WTC11 (cell line): ENCODE measurements around the gene RTL5. TPM values are rescaled to one million over a fixed set of nuclear protein-coding genes. Genes with fewer than 3 reads are reported as not detected.

Source experiments
- ATAC-seq: fragments of 200-7000 bp; cut with Tn5 transposase; 2 replicates; pipeline ENCODE4 v1.10.0; 2021; ENCODE audit warnings: mild to moderate bottlenecking, moderate library complexity
- CTCF ChIA-PET: fragments of 300-600 bp; sonication (Branson Sonifier 250); formaldehyde crosslinking; loops from one replicate; lab custom pipeline; 2021; ENCODE audit warnings: antibody characterized with exemption; lab: Charles Lee
- POLR2A ChIA-PET: fragments of 350-600 bp; sonication (Branson Sonifier 250); formaldehyde crosslinking; loops from one replicate; lab custom pipeline; 2021; ENCODE audit warnings: antibody characterized with exemption; lab: Charles Lee
- DNase-seq: peaks from one replicate; pipeline ENCODE4 v3.0.0; 2021; ENCODE audit warnings: low spot score
- H3K27ac Mint-ChIP-seq: 2 replicates; pipeline ENCODE4 v1.8.0; 2021; ENCODE audit warnings: mixed read lengths
- H3K27me3 Mint-ChIP-seq: 2 replicates; pipeline ENCODE4 v1.8.0; 2021; ENCODE audit warnings: low read depth, mild to moderate bottlenecking, moderate library complexity, mixed read lengths
- H3K36me3 Mint-ChIP-seq: 2 replicates; pipeline ENCODE4 v1.8.0; 2021; ENCODE audit warnings: mixed read lengths
- H3K4me1 Mint-ChIP-seq: 2 replicates; pipeline ENCODE4 v1.8.0; 2022; ENCODE audit warnings: mixed read lengths
- H3K4me3 Mint-ChIP-seq: 2 replicates; pipeline ENCODE4 v1.8.0; 2021; ENCODE audit warnings: mild to moderate bottlenecking, moderate library complexity, mixed read lengths
- H3K9me3 Mint-ChIP-seq: 2 replicates; pipeline ENCODE4 v1.8.0; 2021; ENCODE audit warnings: mixed read lengths
- ARID4B ChIP-seq: sonication (generic); formaldehyde crosslinking; IDR thresholded peaks from 2 replicates; pipeline ENCODE4 v1.8.0; 2023; ENCODE audit warnings: missing genetic modification reagents, mild to moderate bottlenecking, borderline replicate concordance
- CREB1 ChIP-seq: sonication (generic); formaldehyde crosslinking; IDR thresholded peaks from 2 replicates; pipeline ENCODE4 v1.8.0; 2023; ENCODE audit warnings: mild to moderate bottlenecking, missing genetic modification reagents
- CTCF ChIP-seq: fragments of 200-600 bp; IDR thresholded peaks from 2 replicates; pipeline ENCODE4 v1.8.0; 2022; ENCODE audit warnings: antibody characterized with exemption
- E2F5 ChIP-seq: sonication (generic); formaldehyde crosslinking; IDR thresholded peaks from 2 replicates; pipeline ENCODE4 v1.8.1; 2022; ENCODE audit warnings: mild to moderate bottlenecking, moderate library complexity, missing genetic modification reagents
- ESRRA ChIP-seq: sonication (generic); formaldehyde crosslinking; IDR thresholded peaks from 2 replicates; pipeline ENCODE4 v1.8.1; 2022; ENCODE audit warnings: mild to moderate bottlenecking, missing genetic modification reagents, borderline replicate concordance
- GRHL2 ChIP-seq: fragments of 250-450 bp; sonication (Bioruptor Pico); IDR thresholded peaks from 2 replicates; pipeline ENCODE4 v1.8.0; 2022; ENCODE audit warnings: mild to moderate bottlenecking, moderate library complexity; ENCODE audit not compliant: insufficient replicate concordance, severe bottlenecking
- HMGA2 ChIP-seq: fragments of 250-450 bp; sonication (Bioruptor Pico); IDR thresholded peaks from 2 replicates; pipeline ENCODE4 v1.4.0; 2021; ENCODE audit warnings: mild to moderate bottlenecking, moderate library complexity
- HMGXB4 ChIP-seq: sonication (generic); formaldehyde crosslinking; IDR thresholded peaks from 2 replicates; pipeline ENCODE4 v1.8.1; 2023; ENCODE audit warnings: mild to moderate bottlenecking, moderate library complexity, missing genetic modification reagents
- KAT7 ChIP-seq: sonication (generic); formaldehyde crosslinking; IDR thresholded peaks from 2 replicates; pipeline ENCODE4 v1.8.1; 2023; ENCODE audit warnings: missing genetic modification reagents, mild to moderate bottlenecking, borderline replicate concordance
- MLX ChIP-seq: sonication (generic); formaldehyde crosslinking; IDR thresholded peaks from 2 replicates; pipeline ENCODE4 v1.8.1; 2023; ENCODE audit warnings: mild to moderate bottlenecking, missing genetic modification reagents, moderate library complexity
- NFATC4 ChIP-seq: fragments of 250-450 bp; sonication (Bioruptor Pico); IDR thresholded peaks from 2 replicates; pipeline ENCODE4 v1.9.0; 2021; ENCODE audit warnings: mild to moderate bottlenecking
- RORB ChIP-seq: fragments of 250-450 bp; sonication (Bioruptor Pico); IDR thresholded peaks from 2 replicates; pipeline ENCODE4 v1.9.0; 2021; ENCODE audit warnings: mild to moderate bottlenecking
- USF1 ChIP-seq: sonication (generic); formaldehyde crosslinking; IDR thresholded peaks from 2 replicates; pipeline ENCODE4 v1.8.0; 2022; ENCODE audit warnings: mild to moderate bottlenecking, missing genetic modification reagents
- ZNF281 ChIP-seq: sonication (generic); formaldehyde crosslinking; IDR thresholded peaks from 2 replicates; pipeline ENCODE4 v1.8.0; 2023; ENCODE audit warnings: mild to moderate bottlenecking, missing genetic modification reagents
- ZNF416 ChIP-seq: fragments of 250-450 bp; sonication (Bioruptor Pico); IDR thresholded peaks from 2 replicates; pipeline ENCODE4 v1.9.0; 2021; ENCODE audit warnings: mild to moderate bottlenecking, inconsistent platforms
- total RNA-seq: library from RNA; stranded (reverse); gene quantifications from 3 replicates; pipeline ENCODE4 v1.2.3, GENCODE V29; 2021

RTL5 gene
- total RNA-seq, 1 experiment from 2014 or later: 1.3 TPM

GRCh38 chrX:72159769-72160168 lies 28.1 kb upstream of the RTL5 start:
- CTCF ChIA-PET: no interaction called here
- POLR2A ChIA-PET: no interaction called here
- Mint-ChIP-seq H3K9me3 (peaks cover 34% of the 10 kb centered on the region), H3K27me3 (peaks cover 13% of the 10 kb centered on the region), H3K27ac (no peak overlapping the region), H3K4me1 (no peaks in the 10 kb centered on the region), H3K36me3 (peaks cover 12% of the 10 kb centered on the region; the same call in 1 of the 2 replicates), H3K4me3 (no peak overlapping the region)
- ATAC-seq: no peak
- no peak for TF ChIP-seq HMGXB4 (CRISPR knock-in tag)
- no peak for TF ChIP-seq NFATC4 (CRISPR knock-in tag)
- TF ChIP-seq USF1 (CRISPR knock-in tag): no peak
- TF ChIP-seq E2F5: no peak
- TF ChIP-seq KAT7 (CRISPR knock-in tag): no peak
- no peak for TF ChIP-seq RORB (CRISPR knock-in tag)
- no peak for TF ChIP-seq CTCF
- TF ChIP-seq ARID4B: no peak
- no peak for TF ChIP-seq ZNF416 (CRISPR knock-in tag)
- no peak for TF ChIP-seq HMGA2 (CRISPR knock-in tag)
- no peak for TF ChIP-seq ESRRA
- TF ChIP-seq MLX: no peak
- DNase-seq: no peak

GRCh38 chrX:72158773-72159172 lies 27.1 kb upstream of the RTL5 start:
- H3K4me3 Mint-ChIP-seq: no peak overlapping the region
- H3K27me3 Mint-ChIP-seq: peaks cover 13% of the 10 kb centered on the region
- no peak for ATAC-seq
- no peak for TF ChIP-seq CREB1 (CRISPR knock-in tag)
- TF ChIP-seq ZNF281 (CRISPR knock-in tag): no peak
- no peak for TF ChIP-seq GRHL2 (CRISPR knock-in tag)
- H3K27ac Mint-ChIP-seq: no peak overlapping the region
- ChIA-PET POLR2A (interaction anchor here (0.7 kb wide), 1 partner anchor 88 kb away, joined by 3 read pairs; no protein-coding TSS in a partner anchor), CTCF (no interaction called here)
- no peak for DNase-seq
- H3K9me3 Mint-ChIP-seq: peaks cover 34% of the 10 kb centered on the region
- peaks cover 12% of the 10 kb centered on the region; the same call in 1 of the 2 replicates for H3K36me3 Mint-ChIP-seq
- no peaks in the 10 kb centered on the region for H3K4me1 Mint-ChIP-seq
